BE2C (cell line): Measurements from ENCODE around the gene SMIM24.
"Not testable (repeated sequence)": the region's sequence is repeated elsewhere in the genome, so short reads cannot be mapped to it uniquely, and the experiment has no call there.

Experiments used
- DNase-seq: peaks from one replicate; pipeline ENCODE4 v3.0.0-alpha.2; 2020
- H3K27me3 ChIP-seq: fragments of 250-450 bp; sonication (Bioruptor Pico); 2 replicates; pipeline ENCODE4 v1.5.1; 2020; ENCODE audit warnings: mild to moderate bottlenecking
- H3K36me3 ChIP-seq: fragments of 250-450 bp; sonication (Bioruptor Pico); 2 replicates; pipeline ENCODE4 v1.5.1; 2020; ENCODE audit warnings: mild to moderate bottlenecking
- H3K4me1 ChIP-seq: fragments of 250-450 bp; sonication (Bioruptor Pico); 2 replicates; pipeline ENCODE4 v1.5.1; 2020
- H3K4me3 ChIP-seq: 2 replicates; pipeline ENCODE4 v1.5.1; 2011; ENCODE audit warnings: low read depth, low read length
- H3K9me3 ChIP-seq: fragments of 250-450 bp; sonication (Bioruptor Pico); 2 replicates; pipeline ENCODE4 v1.5.1; 2020
- CTCF ChIP-seq: IDR thresholded peaks from 2 replicates; pipeline ENCODE4 v1.5.1; 2012; ENCODE audit warnings: mild to moderate bottlenecking, low read depth, low read length

SMIM24 gene

GRCh38 chr19:3510727-3511126, 30.4 kb upstream of the SMIM24 start:
- H3K4me3 ChIP-seq, result no peak overlapping the region
- no peaks in the 10 kb centered on the region; the same call in none of the 2 replicates for H3K4me1 ChIP-seq
- no peak for DNase-seq
- no peaks in the 10 kb centered on the region for H3K27me3 ChIP-seq
- H3K36me3 ChIP-seq, result peaks cover 17% of the 10 kb centered on the region; the same call in 1 of the 2 replicates
- no peak for TF ChIP-seq CTCF
- H3K9me3 ChIP-seq, result no peaks in the 10 kb centered on the region

GRCh38 chr19:3509566-3509989, 29.3 kb upstream of the SMIM24 start:
- Histone ChIP-seq H3K4me3 (no peak overlapping the region), H3K27me3 (no peaks in the 10 kb centered on the region), H3K36me3 (peaks cover 17% of the 10 kb centered on the region; the same call in 1 of the 2 replicates), H3K9me3 (no peaks in the 10 kb centered on the region), H3K4me1 (no peaks in the 10 kb centered on the region; the same call in none of the 2 replicates)
- TF ChIP-seq CTCF, result no peak
- no peak for DNase-seq

GRCh38 chr19:3508771-3509535, 28.6 kb upstream of the SMIM24 start:
- Histone ChIP-seq H3K27me3 (no peaks in the 10 kb centered on the region), H3K36me3 (peaks cover 17% of the 10 kb centered on the region; the same call in 1 of the 2 replicates), H3K9me3 (no peaks in the 10 kb centered on the region), H3K4me3 (no peak overlapping the region), H3K4me1 (no peaks in the 10 kb centered on the region; the same call in none of the 2 replicates)
- no peak for DNase-seq
- TF ChIP-seq CTCF, result no peak

- H3K27me3 ChIP-seq, H3K9me3 ChIP-seq, DNase-seq, H3K4me1 ChIP-seq, H3K4me3 ChIP-seq: not testable (repeated sequence)
- peaks cover 17% of the 10 kb centered on the region; the same call in 1 of the 2 replicates for H3K36me3 ChIP-seq
These were observed 27.9 kb upstream of the SMIM24 start for GRCh38 chr19:3508121-3508661.

GRCh38 chr19:3507371-3508120, 27.2 kb upstream of the SMIM24 start:
- peak overlapping the region; percentile 83 for H3K4me3 ChIP-seq
- DNase-seq, result no peak
- no peaks in the 10 kb centered on the region for H3K27me3 ChIP-seq
- no peaks in the 10 kb centered on the region; the same call in none of the 2 replicates for H3K4me1 ChIP-seq
- peaks cover 17% of the 10 kb centered on the region; the same call in 1 of the 2 replicates for H3K36me3 ChIP-seq
- no peak for TF ChIP-seq CTCF
- no peaks in the 10 kb centered on the region for H3K9me3 ChIP-seq
